HCEC 1CT (cell line): Measurements from ENCODE around the gene ARHGAP6.

ENCODE experiments used
- DNase-seq: peaks from one replicate; pipeline ENCODE4 v3.0.0-alpha.2; 2017

The ARHGAP6 gene

GRCh38 chrX:11458170-11458569 is 207.6 kb downstream of the ARHGAP6 start:
- no peak for DNase-seq

GRCh38 chrX:11451151-11451550 is 214.6 kb downstream of the ARHGAP6 start:
- no peak for DNase-seq

DNA sequence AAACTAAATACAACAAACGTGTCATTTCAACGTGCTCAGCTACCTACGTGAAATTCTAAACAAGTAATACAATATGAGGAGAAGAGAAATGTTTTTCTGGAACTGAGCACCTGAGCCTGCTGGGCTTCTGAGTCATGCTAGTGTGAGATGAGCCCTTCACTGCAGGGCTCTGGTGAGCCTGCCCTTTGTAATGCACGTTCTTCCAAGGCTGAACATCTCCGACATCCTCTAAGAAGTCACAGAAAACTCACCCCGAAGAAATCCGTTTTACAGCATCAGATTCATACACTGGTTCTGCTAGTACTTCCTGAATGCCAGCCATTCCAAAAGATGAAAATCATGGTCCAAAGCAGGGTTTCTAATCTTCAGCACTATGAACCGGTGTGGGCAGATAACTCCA is 215.4 kb downstream of the ARHGAP6 start:
- DNase-seq, result no peak

- DNase-seq, result no peak
These were observed 216.1 kb downstream of the ARHGAP6 start for GRCh38 chrX:11449613-11450012.

GRCh38 chrX:11447418-11447817 is 218.3 kb downstream of the ARHGAP6 start:
- DNase-seq, result no peak

DNA sequence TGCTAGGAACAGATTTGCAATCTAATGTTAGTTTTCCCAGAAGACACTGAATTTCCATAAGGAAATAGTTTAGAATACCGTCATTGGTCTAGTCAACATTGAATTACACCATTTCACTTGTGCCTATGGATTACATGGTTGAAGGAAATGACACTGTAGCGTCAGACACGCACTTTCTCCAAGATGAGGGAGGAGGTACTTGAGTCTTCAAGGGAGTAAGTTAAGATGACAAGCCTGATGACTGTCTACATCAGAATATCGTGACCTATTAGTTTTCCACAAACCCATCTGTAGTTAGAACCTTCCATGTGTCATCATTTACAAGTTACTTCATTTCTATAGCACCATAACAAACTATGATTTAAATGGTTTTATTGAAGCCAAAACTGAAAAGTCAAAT is 218.8 kb downstream of the ARHGAP6 start:
- no peak for DNase-seq

DNA sequence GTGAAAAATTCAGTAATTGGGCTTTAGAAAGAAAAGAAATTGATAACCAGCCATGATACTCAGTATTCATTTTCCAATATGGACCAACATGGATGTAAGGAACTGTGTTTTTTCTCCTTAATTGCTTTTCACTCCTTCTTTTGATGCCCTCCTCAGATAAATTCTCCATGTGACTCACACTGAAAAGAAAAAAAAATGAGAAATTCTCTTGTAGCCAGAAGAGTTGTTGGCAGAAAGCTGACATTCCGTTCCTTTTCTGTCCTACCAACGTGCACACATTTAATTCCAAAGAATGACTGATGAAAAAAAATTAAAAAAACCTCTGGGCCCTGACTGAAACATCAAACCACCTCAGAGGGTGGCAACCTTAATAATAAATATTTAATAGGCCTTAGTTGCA is 219.4 kb downstream of the ARHGAP6 start:
- no peak for DNase-seq

- no peak for DNase-seq
These were observed 220.2 kb downstream of the ARHGAP6 start for GRCh38 chrX:11445540-11445939.

GRCh38 chrX:11444052-11444451 is 221.7 kb downstream of the ARHGAP6 start:
- no peak for DNase-seq

- DNase-seq, result no peak
These were observed 225.9 kb downstream of the ARHGAP6 start for GRCh38 chrX:11439846-11440245.

- DNase-seq, result no peak
These were observed 227.0 kb downstream of the ARHGAP6 start for GRCh38 chrX:11438767-11439166.

DNA sequence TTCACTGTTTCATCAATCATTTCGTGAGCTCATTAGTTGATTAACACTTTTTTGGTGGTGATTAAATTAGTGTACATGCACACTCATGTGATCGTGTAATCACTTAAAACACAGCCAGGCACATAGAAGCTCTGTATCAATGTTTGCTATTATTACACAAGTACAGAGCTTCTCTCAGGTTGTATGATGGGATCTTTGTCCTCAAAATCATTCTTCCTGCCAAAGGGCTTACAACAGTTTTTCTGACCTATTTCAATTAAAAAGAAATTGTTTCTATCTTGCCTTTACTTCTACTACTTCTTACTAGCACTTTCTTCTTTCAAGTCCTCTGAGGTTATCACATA is 227.4 kb downstream of the ARHGAP6 start:
- no peak for DNase-seq

GRCh38 chrX:11437642-11438379 is 227.9 kb downstream of the ARHGAP6 start:
- peak; percentile 71 for DNase-seq

- DNase-seq, result peak; percentile 72
These were observed 230.2 kb downstream of the ARHGAP6 start for GRCh38 chrX:11435568-11435967.

DNA sequence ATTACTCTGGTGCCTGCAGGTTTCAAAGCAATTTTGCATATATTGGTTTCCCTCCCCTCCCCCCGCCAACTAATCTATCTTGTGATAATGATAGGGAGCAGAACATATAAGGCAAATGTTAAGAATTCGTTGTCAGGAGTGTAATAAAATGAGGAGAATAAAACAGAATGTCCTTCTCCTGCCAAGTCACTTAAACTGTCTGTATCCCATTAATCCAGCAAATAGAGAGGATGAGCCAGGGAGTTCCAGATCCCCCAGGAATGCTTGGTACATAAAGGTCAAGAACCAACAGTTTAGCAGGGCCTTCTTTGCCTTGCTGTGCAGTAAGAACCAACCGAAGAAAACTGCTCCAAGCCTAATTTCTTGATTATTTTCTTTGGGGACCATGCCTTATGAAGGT is 231.1 kb downstream of the ARHGAP6 start:
- no peak for DNase-seq

- no peak for DNase-seq
These were observed 233.9 kb downstream of the ARHGAP6 start for GRCh38 chrX:11431786-11432185.

- no peak for DNase-seq
These were observed 235.4 kb downstream of the ARHGAP6 start for GRCh38 chrX:11430271-11430670.

GRCh38 chrX:11429538-11430085 is 236.1 kb downstream of the ARHGAP6 start:
- DNase-seq, result no peak

GRCh38 chrX:11427453-11428071 is 238.2 kb downstream of the ARHGAP6 start:
- DNase-seq, result peak; percentile 20

DNA sequence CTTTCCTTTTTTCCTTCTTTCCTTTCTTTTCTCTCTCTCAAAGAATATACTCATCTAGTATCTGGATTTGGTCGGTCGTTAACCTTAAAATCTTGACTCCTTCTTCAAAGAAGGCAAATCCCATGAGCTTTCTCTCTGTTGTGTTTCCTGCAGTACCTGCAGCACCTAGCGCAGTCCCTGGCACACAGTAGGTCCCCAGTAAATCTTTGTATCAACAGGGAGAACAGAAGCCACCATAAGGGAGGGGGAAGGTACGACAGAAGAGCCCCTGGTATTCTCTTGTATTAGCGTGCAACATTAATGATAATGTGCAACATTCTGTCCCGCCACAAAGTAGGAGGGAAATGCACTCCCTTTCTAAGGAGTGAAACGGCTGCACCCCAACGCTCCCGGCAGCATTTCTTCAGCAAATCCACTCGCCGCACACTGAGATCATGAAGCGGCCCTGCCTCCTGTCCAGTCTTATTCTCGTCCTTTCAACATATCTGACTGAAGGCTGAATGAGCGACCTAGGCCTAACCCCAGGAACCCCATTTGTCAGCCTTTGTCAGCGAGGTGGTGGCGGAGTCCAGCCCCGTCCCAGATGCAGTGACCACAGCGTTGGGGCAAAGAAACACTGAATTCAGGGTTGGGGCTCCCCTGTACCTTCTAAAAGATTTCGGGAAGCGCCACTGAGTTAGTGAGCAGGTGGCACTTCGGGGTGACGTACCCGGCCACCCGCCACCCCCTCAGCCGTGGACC is 238.8 kb downstream of the ARHGAP6 start:
- peak; percentile 47 for DNase-seq

- no peak for DNase-seq
These were observed 240.6 kb downstream of the ARHGAP6 start for GRCh38 chrX:11424903-11425674.

DNA sequence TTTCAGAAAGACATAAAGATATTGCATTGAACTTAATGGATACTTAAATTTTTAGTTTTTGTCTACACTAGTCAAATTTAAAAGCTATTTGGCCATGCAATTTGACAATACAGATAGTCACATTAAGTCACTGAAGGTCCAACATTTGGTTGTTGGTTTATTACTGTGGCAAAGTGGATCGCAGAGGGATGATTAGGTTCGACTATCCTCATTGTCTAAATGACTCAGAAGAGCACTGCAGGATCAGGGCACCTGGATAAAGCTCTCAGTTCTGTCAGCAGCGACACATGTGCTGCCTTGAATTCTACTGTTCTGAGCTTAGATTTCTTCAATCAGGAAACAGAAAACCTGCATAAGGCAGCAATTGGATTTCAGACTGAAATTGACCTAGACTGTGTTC is 241.8 kb downstream of the ARHGAP6 start:
- DNase-seq, result no peak

GRCh38 chrX:11423362-11423818 is 242.3 kb downstream of the ARHGAP6 start:
- peak; percentile 82 for DNase-seq
